ENCODE measurements around the gene OGDH.

GRCh38 chr7:44621750-44622103 lies 15.3 kb downstream of the OGDH start:
- TF ChIP-seq CTCF (conservative IDR thresholded peaks at IDR 0.05) (no peak), ZFX (IDR thresholded peaks at IDR 0.05) (no peak)
